HG03432 (cell line): Measurements from ENCODE around the gene NFE2L1.

ENCODE experiments used
- ATAC-seq: cut with Tn5 transposase; IDR thresholded peaks from one replicate; pipeline ENCODE4 v1.9.1; 2021; ENCODE audit warnings: mild to moderate bottlenecking, moderate library complexity; ENCODE audit not compliant: unreplicated experiment

Gene NFE2L1

GRCh38 chr17:48047113-48047740 is 932 bp upstream of the NFE2L1 start:
- no peak for ATAC-seq

GRCh38 chr17:48048384-48049126 is 396 bp downstream of the NFE2L1 start:
- peak; percentile 44 for ATAC-seq

- no peak for ATAC-seq
These were observed 3.1 kb downstream of the NFE2L1 start for GRCh38 chr17:48051283-48051682.

- ATAC-seq = no peak
These were observed 3.7 kb downstream of the NFE2L1 start for GRCh38 chr17:48051706-48052486.

DNA sequence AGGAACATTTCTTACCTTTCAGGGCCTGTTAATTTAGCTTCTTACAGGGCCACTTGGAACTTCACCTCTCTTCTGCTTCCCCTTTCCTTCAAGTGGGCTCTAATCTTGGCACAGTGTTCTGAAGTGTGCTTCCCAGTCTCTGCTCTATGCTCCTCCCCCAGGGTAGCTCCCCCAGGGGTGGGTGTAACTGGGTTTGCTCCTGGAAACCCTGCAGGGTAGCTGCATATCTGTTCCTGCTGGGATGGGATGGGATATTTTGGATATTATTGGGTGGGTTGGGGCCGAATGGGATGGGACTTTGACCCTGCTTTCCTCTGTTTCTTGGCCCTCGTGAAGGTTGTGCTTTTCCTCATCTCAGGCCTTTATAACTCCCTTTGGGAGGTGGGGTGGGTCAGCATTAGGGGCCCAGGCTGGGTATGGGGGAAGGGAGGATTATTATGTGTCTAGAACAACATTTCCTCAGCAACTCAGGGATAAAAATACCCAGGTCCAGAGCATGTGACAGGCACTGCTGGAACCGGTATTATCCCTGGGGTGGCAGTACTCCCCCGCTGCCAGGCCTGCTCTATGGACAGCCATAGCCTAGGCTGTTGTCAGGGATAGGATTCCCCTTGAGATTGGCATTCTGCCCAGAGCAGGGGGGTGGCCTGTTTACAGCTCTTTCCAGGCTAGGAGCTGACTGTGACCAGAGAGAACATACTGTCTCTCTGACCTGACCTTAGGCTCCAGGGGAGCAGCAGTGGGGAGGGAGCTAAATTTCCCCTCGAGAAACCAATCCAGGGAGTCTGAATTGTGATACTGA is 5.0 kb downstream of the NFE2L1 start:
- no peak for ATAC-seq

DNA sequence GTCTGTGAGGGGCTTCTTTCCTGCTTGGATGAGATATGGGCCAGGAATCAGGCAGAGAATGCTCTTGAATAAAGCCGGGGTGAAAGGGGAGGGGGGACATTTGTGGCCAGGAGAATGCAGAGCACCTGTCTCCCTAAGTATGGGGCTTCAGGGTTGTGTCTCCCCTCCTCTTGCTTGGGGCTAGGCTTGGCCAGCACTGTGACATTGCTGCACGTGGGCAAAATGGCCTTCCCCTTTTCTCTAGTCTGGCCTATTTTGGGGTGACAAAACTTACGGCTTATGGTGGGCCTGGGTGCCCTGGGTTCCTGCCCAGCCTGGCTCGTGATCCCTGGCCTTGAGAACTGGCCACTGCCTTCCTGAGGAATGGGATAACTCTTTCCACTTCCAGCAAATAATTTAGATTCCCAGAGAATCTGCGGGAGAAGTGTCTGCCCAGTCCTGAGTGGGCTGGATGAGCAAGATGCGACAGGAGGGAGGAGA is 5.6 kb downstream of the NFE2L1 start:
- ATAC-seq = no peak

GRCh38 chr17:48054238-48055185 is 6.4 kb downstream of the NFE2L1 start:
- ATAC-seq = no peak

DNA sequence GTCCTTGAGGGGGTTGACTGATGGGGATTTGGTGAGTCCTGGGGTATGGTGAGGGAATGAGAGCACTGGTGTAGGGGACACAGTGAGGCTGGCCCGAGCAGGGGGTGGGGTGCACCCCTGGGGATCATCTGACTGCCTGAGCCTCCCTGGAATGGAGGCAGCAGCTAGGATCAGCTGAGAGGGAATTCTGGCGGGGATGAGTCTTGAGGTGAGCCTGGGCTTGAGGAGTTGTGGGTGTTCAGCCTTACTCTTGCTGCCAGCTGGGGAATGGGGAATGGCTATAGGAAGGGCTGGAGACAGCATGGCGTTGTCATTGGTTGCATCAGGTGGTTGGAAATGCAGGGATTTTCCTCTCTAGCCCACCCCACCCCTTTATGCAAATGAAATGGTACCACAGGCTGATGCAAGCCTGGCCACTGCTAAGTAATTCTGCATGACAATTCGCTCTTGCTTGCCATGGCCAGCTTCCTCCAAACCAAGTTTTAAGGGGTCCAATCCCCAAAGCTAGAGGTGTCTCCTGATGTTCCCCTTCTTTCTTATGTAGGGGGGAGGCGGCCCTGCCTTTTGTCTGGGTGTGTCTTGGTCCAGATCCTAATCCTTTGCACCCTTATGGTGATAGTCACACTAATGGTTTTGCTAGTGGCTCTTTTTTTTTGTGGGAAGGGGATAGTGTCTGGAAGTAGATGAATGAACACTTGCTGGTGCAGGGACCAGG is 7.5 kb downstream of the NFE2L1 start:
- peak; percentile 53 for ATAC-seq

GRCh38 chr17:48056246-48056745 is 8.1 kb downstream of the NFE2L1 start:
- no peak for ATAC-seq

DNA sequence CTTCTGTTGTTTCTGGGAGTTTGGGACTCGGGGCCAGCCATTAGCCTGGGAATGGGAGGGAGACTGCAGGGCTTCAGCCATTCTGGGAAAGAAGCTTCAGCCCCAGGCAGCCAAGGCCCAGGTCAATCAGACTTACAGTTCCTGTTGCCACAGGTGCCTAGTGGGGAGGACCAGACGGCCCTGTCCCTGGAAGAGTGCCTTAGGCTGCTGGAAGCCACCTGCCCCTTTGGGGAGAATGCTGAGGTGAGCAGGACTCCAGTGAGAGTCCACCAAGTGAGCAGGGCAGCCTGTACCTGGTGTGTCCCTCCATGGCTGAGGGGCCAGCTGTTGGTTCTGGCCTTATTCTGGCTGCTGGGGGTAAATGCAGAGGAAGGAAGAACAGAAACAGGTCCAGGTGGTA is 8.7 kb downstream of the NFE2L1 start:
- no peak for ATAC-seq

DNA sequence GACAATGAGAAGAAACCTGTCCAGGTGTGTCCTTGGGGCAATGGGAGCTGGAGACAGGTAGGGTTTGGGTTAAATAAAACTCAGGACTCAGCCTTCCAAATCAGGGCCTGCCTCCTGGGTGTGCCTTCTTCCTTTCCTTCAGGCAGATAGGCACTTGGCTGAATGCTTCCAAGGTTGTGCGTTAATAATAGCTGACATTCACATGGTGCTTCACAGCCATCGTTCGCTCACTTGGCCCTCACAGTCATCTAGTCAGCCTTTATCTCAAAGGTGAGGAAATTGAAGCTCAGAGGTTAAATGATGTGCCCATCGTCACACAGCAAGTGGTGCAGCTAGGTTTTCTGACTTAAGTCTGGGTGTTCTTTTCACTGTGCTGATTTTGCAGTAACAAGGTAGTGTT is 9.5 kb downstream of the NFE2L1 start:
- ATAC-seq = no peak

DNA sequence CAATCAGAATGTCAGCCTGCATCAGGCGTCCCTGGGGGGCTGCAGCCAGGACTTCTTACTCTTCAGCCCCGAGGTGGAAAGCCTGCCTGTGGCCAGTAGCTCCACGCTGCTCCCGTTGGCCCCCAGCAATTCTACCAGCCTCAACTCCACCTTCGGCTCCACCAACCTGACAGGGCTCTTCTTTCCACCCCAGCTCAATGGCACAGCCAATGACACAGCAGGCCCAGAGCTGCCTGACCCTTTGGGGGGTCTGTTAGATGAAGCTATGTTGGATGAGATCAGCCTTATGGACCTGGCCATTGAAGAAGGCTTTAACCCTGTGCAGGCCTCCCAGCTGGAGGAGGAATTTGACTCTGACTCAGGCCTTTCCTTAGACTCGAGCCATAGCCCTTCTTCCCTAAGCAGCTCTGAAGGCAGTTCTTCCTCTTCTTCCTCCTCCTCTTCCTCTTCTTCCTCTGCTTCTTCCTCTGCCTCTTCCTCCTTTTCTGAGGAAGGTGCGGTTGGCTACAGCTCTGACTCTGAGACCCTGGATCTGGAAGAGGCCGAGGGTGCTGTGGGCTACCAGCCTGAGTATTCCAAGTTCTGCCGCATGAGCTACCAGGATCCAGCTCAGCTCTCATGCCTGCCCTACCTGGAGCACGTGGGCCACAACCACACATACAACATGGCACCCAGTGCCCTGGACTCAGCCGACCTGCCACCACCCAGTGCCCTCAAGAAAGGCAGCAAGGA is 10.4 kb downstream of the NFE2L1 start:
- no peak for ATAC-seq

- no peak for ATAC-seq
These were observed 11.0 kb downstream of the NFE2L1 start for GRCh38 chr17:48059125-48059668.

DNA sequence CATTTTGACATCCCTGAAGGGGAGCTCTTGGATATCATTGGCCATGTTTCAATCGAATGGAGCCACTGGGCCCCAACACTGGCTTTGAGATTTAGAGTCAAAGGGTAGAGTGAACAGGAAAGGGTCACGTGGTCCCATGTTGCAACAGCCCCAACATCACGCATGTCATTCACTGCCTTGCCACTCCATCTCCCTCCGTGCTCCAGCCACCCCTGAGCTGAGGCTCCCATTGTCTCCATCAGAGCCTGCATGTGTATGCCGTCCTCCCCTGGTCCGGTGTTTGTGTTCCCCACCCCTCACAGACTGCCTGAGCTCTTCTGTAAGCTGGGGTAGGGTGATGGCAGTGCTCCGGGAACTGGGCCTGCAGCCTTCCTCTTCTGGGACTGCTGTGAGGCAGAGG is 12.1 kb downstream of the NFE2L1 start:
- ATAC-seq = no peak

GRCh38 chr17:48062273-48062672 is 14.1 kb downstream of the NFE2L1 start:
- ATAC-seq = no peak

DNA sequence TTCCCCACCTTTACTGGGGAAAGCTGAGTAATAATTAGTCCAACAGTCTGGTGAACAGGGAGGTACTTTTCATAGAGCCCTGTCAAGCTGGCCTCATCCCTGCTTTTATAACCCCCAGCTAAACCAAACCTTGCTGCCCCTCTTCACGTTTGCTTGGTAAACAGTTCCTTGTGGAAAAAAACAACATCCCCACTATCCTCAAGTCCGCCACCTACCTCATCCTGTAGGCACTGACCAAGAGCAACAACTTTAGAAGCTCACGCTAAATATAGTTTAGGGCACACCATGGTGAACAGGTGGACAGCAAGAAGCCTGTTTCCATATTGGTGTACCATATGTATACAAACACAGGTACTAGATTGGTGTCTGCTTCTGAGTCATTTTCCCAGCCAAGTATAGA is 16.5 kb downstream of the NFE2L1 start:
- no peak for ATAC-seq

DNA sequence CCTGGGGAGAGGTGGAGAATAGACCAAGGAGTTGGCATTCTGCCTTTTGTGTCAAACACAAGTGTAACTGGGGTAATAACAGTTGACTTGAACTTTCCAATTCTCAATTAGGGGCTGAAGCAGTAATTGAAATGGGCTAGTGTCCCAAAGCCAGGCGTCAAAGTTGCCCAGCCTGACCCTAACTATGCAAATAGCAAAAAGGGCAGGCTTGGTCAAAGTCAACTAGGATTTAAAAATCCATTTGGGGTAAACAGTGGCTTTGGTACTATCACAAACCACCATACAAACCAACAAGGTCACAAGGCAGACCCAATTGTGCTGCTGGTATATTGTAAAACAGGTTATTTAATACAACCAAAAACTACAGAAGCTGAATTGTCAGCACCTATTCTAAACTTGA is 18.0 kb downstream of the NFE2L1 start:
- no peak for ATAC-seq

GRCh38 chr17:48066656-48067055 is 18.5 kb downstream of the NFE2L1 start:
- ATAC-seq = no peak
